H1 (cell line): ENCODE results near the gene GRID2. TPM values are rescaled to one million over a fixed set of nuclear protein-coding genes. Genes with fewer than 3 reads are reported as not detected.

ENCODE experiments used
- CTCF ChIA-PET: fragments of 300-600 bp; sonication (Branson Sonifier 250); formaldehyde crosslinking; loops from one replicate; lab custom pipeline; 2021; ENCODE audit not compliant: partially characterized antibody; lab: Charles Lee
- POLR2A ChIA-PET: fragments of 300-600 bp; sonication (Branson Sonifier 250); formaldehyde crosslinking; loops from one replicate; lab custom pipeline; 2021; ENCODE audit warnings: inconsistent platforms; ENCODE audit not compliant: partially characterized antibody; lab: Charles Lee
- DNase-seq, 2 experiments: peaks; one replicate each; pipeline versions ENCODE4 v3.0.0 to v3.0.0-alpha.2; 2010 to 2022; ENCODE audit warnings: low spot score in 2 of 2, low read depth in 1 of 2, mixed read lengths in 1 of 2
- FAIRE-seq: peaks from 2 replicates; lab custom pipeline; 2011; peaks lifted over from hg19 to GRCh38; lab: Jason Lieb, UNC
- H2AFZ ChIP-seq: 2 replicates; pipeline ENCODE4 v1.8.1; 2012; ENCODE audit warnings: low read length, inconsistent platforms
- H2AK5ac ChIP-seq: 2 replicates; pipeline ENCODE4 v1.6.1; 2013; ENCODE audit warnings: low read depth, low read length
- H2BK120ac ChIP-seq: replicated peaks from 2 replicates; pipeline ENCODE3; 2013; ENCODE audit warnings: low read depth, low read length, inconsistent platforms
- H2BK12ac ChIP-seq: 2 replicates; pipeline ENCODE4 v1.6.1; 2013; ENCODE audit warnings: low read depth, low read length
- H2BK15ac ChIP-seq: 2 replicates; pipeline ENCODE4 v1.6.1; 2013; ENCODE audit warnings: low read length
- H2BK20ac ChIP-seq: 2 replicates; pipeline ENCODE4 v1.6.1; 2013; ENCODE audit warnings: low read length
- H2BK5ac ChIP-seq: 2 replicates; pipeline ENCODE4 v1.6.1; 2013; ENCODE audit warnings: low read depth, low read length
- H3K14ac ChIP-seq: 2 replicates; pipeline ENCODE4 v1.6.1; 2013; ENCODE audit warnings: inconsistent platforms; ENCODE audit not compliant: insufficient read length
- H3K18ac ChIP-seq: 2 replicates; pipeline ENCODE4 v1.6.1; 2013; ENCODE audit warnings: low read length; ENCODE audit errors: extremely low read depth
- H3K23ac ChIP-seq: 2 replicates; pipeline ENCODE4 v1.6.1; 2013; ENCODE audit warnings: inconsistent platforms; ENCODE audit not compliant: insufficient read length
- H3K23me2 ChIP-seq: 2 replicates; pipeline ENCODE4 v1.6.1; 2013; ENCODE audit warnings: low read depth, low read length
- H3K27ac ChIP-seq: 2 replicates; pipeline ENCODE4 v1.6.1; 2011; ENCODE audit warnings: low read depth, low read length, inconsistent platforms
- H3K27me3 ChIP-seq, 4 experiments: replicated peaks in 1 of 4; 1 replicate in 1 of 4; 2 replicates in 3 of 4; pipeline versions ENCODE4 v1.6.1 to v1.8.1; 2011 to 2013; ENCODE audit warnings: low read length in 3 of 4, mild to moderate bottlenecking in 3 of 4, inconsistent platforms in 2 of 4, mixed read lengths in 2 of 4, moderate library complexity in 1 of 4; ENCODE audit not compliant: control insufficient read depth in 3 of 4, insufficient read depth in 3 of 4; ENCODE audit errors: extremely low read depth in 1 of 4
- H3K36me3 ChIP-seq, 4 experiments: 2 replicates each; pipeline versions ENCODE4 v1.6.1 to v1.8.1; 2011 to 2013; ENCODE audit warnings: mild to moderate bottlenecking in 4 of 4, low read length in 3 of 4, moderate library complexity in 2 of 4, control low read depth in 1 of 4, inconsistent platforms in 1 of 4; ENCODE audit not compliant: insufficient read depth in 4 of 4, control insufficient read depth in 2 of 4
- H3K4ac ChIP-seq: replicated peaks from 2 replicates; pipeline ENCODE3; 2013; ENCODE audit warnings: low read length, low read depth, mixed read lengths, inconsistent platforms; ENCODE audit not compliant: insufficient read length
- H3K4me1 ChIP-seq, 4 experiments: replicated peaks in 1 of 4; 1 replicate in 1 of 4; 2 replicates in 3 of 4; pipeline versions ENCODE4 v1.6.1 to v1.8.1; 2011 to 2013; ENCODE audit warnings: low read length in 3 of 4, inconsistent platforms in 2 of 4, mixed read lengths in 1 of 4; ENCODE audit not compliant: insufficient read depth in 4 of 4, control insufficient read depth in 3 of 4
- H3K4me2 ChIP-seq, 2 experiments: 2 replicates each; pipeline versions ENCODE4 v1.6.1 to v1.8.1; 2011 to 2013; ENCODE audit warnings: low read depth in 2 of 2, low read length in 2 of 2, control low read depth in 1 of 2, inconsistent platforms in 1 of 2, mild to moderate bottlenecking in 1 of 2; ENCODE audit not compliant: insufficient read depth in 1 of 2
- H3K4me3 ChIP-seq, 4 experiments: fragments of 200-600, 300-600 bp in 1 of 4; sonication (generic), shearing (Covaris generic), sonication (Bioruptor Twin) in 1 of 4; 2 replicates each; pipeline versions ENCODE4 v1.5.1 to v1.8.1; 2011 to 2016; ENCODE audit warnings: low read length in 4 of 4, low read depth in 3 of 4, control low read depth in 2 of 4, inconsistent platforms in 2 of 4, mild to moderate bottlenecking in 2 of 4, mixed read lengths in 1 of 4, moderate library complexity in 1 of 4; ENCODE audit not compliant: insufficient read depth in 2 of 4; ENCODE audit errors: extremely low read depth in 1 of 4
- H3K56ac ChIP-seq: replicated peaks from 2 replicates; pipeline ENCODE3; 2013; ENCODE audit warnings: low read depth, mild to moderate bottlenecking, mixed read lengths, low read length, inconsistent platforms; ENCODE audit not compliant: insufficient read length
- H3K79me1 ChIP-seq: 2 replicates; pipeline ENCODE4 v1.6.1; 2013; ENCODE audit warnings: low read depth, low read length, control low read depth
- H3K79me2 ChIP-seq, 2 experiments: 2 replicates each; pipeline versions ENCODE4 v1.6.1 to v1.8.1; 2012 to 2013; ENCODE audit warnings: low read length in 2 of 2, mild to moderate bottlenecking in 2 of 2, inconsistent platforms in 1 of 2; ENCODE audit not compliant: insufficient read depth in 2 of 2, control insufficient read depth in 1 of 2
- H3K9ac ChIP-seq, 4 experiments: replicated peaks in 1 of 4; 1 replicate in 1 of 4; 2 replicates in 3 of 4; pipeline versions ENCODE4 v1.6.1 to v1.8.1; 2011 to 2013; ENCODE audit warnings: low read depth in 3 of 4, low read length in 3 of 4, control low read depth in 2 of 4, mild to moderate bottlenecking in 2 of 4, moderate library complexity in 2 of 4, inconsistent platforms in 1 of 4; ENCODE audit errors: extremely low read depth in 1 of 4
- H3K9me3 ChIP-seq, 2 experiments: 2 replicates each; pipeline versions ENCODE4 v1.6.1 to v1.8.1; 2012 to 2013; ENCODE audit warnings: mild to moderate bottlenecking in 2 of 2, moderate library complexity in 2 of 2, control low read depth in 1 of 2, inconsistent platforms in 1 of 2, low read depth in 1 of 2, low read length in 1 of 2, mixed read lengths in 1 of 2; ENCODE audit not compliant: insufficient read depth in 2 of 2
- H4K20me1 ChIP-seq, 2 experiments: replicated peaks in 1 of 2; 2 replicates each; pipeline versions ENCODE3 to v1.8.1; 2011 to 2013; ENCODE audit warnings: inconsistent platforms in 2 of 2, low read length in 2 of 2, mild to moderate bottlenecking in 1 of 2; ENCODE audit not compliant: insufficient read depth in 2 of 2, control insufficient read depth in 1 of 2
- H4K5ac ChIP-seq: 2 replicates; pipeline ENCODE4 v1.6.1; 2013; ENCODE audit warnings: low read length, low read depth, mixed read lengths, inconsistent platforms; ENCODE audit not compliant: insufficient read length
- H4K8ac ChIP-seq: 2 replicates; pipeline ENCODE4 v1.8.0; 2013; ENCODE audit warnings: mild to moderate bottlenecking, moderate library complexity, low read length, inconsistent platforms; ENCODE audit not compliant: insufficient read depth; ENCODE audit errors: extremely low read depth
- H4K91ac ChIP-seq: replicated peaks from 2 replicates; pipeline ENCODE3; 2013; ENCODE audit warnings: low read length, mixed read lengths, inconsistent platforms; ENCODE audit not compliant: insufficient read length
- CBX5 ChIP-seq: fragments of 300-800, 300-1000 bp; sonication (generic); IDR thresholded peaks from 2 replicates; pipeline ENCODE4 v1.7.1; 2016; ENCODE audit warnings: antibody characterized with exemption, low read length, low read depth
- CHD1 ChIP-seq: IDR thresholded peaks from 2 replicates; pipeline ENCODE4 v1.6.1; 2012; ENCODE audit warnings: low read depth, low read length, improper control_type of control experiment
- FOSL1 ChIP-seq: IDR thresholded peaks from 2 replicates; pipeline ENCODE4 v1.6.1; 2011; ENCODE audit warnings: mild to moderate bottlenecking, low read depth, low read length, moderate library complexity; ENCODE audit not compliant: insufficient read depth
- MAFK ChIP-seq: IDR thresholded peaks from 2 replicates; pipeline ENCODE4 v1.6.1; 2012; ENCODE audit warnings: low read depth, mild to moderate bottlenecking, improper control_type of control experiment, low read length
- NRF1 ChIP-seq: IDR thresholded peaks from 2 replicates; pipeline ENCODE4 v1.6.1; 2011; ENCODE audit warnings: mild to moderate bottlenecking, low read depth, low read length, improper control_type of control experiment
- PHF8 ChIP-seq: fragments of 200-600 bp; sonication (generic); conservative IDR thresholded peaks from 2 replicates; pipeline ENCODE4 v1.7.1; 2012; ENCODE audit warnings: low read depth, mild to moderate bottlenecking, inconsistent platforms, low read length, moderate library complexity
- POU5F1 ChIP-seq: IDR thresholded peaks from 2 replicates; pipeline ENCODE4 v1.6.1; 2011; ENCODE audit warnings: low read depth, mild to moderate bottlenecking, low read length, moderate library complexity
- RBBP5 ChIP-seq: IDR thresholded peaks from 2 replicates; pipeline ENCODE4 v1.7.1; 2012; ENCODE audit warnings: low read depth, mild to moderate bottlenecking, inconsistent platforms, low read length, moderate library complexity, borderline replicate concordance
- SIN3A ChIP-seq, 2 experiments: IDR thresholded peaks in 1 of 2; conservative IDR thresholded peaks in 1 of 2; 2 replicates each; pipeline ENCODE4 v1.6.1; 2011 to 2012; ENCODE audit warnings: low read length in 2 of 2, improper control_type of control experiment in 1 of 2, low read depth in 1 of 2, mild to moderate bottlenecking in 1 of 2
- TEAD4 ChIP-seq: IDR thresholded peaks from 2 replicates; pipeline ENCODE4 v1.6.1; 2012; ENCODE audit warnings: low read depth, low read length, inconsistent platforms, mixed read lengths
- polyA plus RNA-seq, 7 experiments: library from polyadenylated mRNA; depleted of rRNA in 3 of 7; stranded (reverse) in 5 of 7; unstranded in 2 of 7; fragments of >200 nt in 5 of 7; fragments of 200-250 nt in 2 of 7; gene quantifications; 1 replicate in 5 of 7; 2 replicates in 1 of 7; 4 replicates in 1 of 7; pipeline versions ENCODE4 v1.2.1 to v1.2.3, GENCODE V29; 2011 to 2013; ENCODE audit warnings: missing spikeins in 2 of 7, mixed read lengths in 2 of 7
- total RNA-seq: library from RNA; stranded (reverse); fragmentation: NEBNext Ultra II Directional; extraction: Animal tissue kit (Norgen Biotek cat#: 25700); gene quantifications from 2 replicates; pipeline ENCODE4 v1.2.1, GENCODE V29; 2021
- TF ChIP-seq, protein P1 (sequence below): IDR thresholded peaks from 2 replicates; pipeline ENCODE4 v1.6.1; 2011; ENCODE audit warnings: low read depth, mild to moderate bottlenecking, low read length; ENCODE audit not compliant: insufficient read depth

Gene GRID2
- total and polyA plus RNA-seq, 2 of the 8 experiments (the other 6 are each of a cell fraction or from before 2014, with no cell fraction given), result 31.1 to 81.9 TPM

DNA sequence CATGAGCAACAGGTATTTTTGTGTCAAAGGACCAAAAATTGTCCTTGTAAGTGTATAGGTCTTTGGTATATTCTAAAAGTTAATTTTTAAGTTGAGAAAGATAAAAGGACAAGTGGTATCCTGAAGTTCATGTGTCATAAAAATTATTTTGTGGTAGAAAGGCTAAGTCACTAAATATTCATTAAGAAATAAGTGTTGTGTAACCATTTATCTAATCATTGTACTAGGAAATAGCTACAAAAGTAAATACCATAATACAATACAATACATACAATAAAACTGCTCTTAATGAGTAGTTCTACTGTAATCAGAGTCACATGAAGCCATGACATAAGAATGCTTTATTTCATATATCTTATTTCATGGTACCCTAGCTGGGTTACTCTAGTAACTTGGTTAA is 1442.3 kb downstream of the GRID2 start:
- Histone ChIP-seq H4K20me1 (no peaks in the 10 kb centered on the region), H3K14ac (no peak overlapping the region), H3K23ac (no peak overlapping the region), H3K18ac (no peak overlapping the region), H3K4me2 (no peak overlapping the region), H2BK15ac (no peak overlapping the region), H3K4ac (no peak overlapping the region), H2AK5ac (no peak overlapping the region), H2AFZ (no peak overlapping the region), H4K91ac (no peak overlapping the region), H3K79me2 (no peaks in the 10 kb centered on the region), H4K5ac (no peak overlapping the region), H4K8ac (no peak overlapping the region), H3K27me3 (no peaks in the 10 kb centered on the region), H3K36me3 (no peaks in the 10 kb centered on the region), H3K56ac (no peak overlapping the region), H3K9me3 (no peaks in the 10 kb centered on the region), H3K4me1 (peaks cover 2 to 8% (median 3%) of the 10 kb centered on the region in 4 experiments; a peak in 4 of 7 replicates), H3K4me3 (no peak overlapping the region), H3K79me1 (no peaks in the 10 kb centered on the region), H2BK20ac (no peak overlapping the region), H2BK5ac (no peak overlapping the region), H2BK120ac (no peak overlapping the region), H3K27ac (no peak overlapping the region), H3K23me2 (no peaks in the 10 kb centered on the region), H3K9ac (no peak overlapping the region), H2BK12ac (no peak overlapping the region)
- ChIA-PET POLR2A (no interaction called here), CTCF (interaction anchor here (1.2 to 1.4 kb wide), 3 partner anchors 17 to 46 kb away, joined by 3 to 4 read pairs (median 4); no protein-coding TSS in a partner anchor)
- DNase-seq, result no peak
- no peak for FAIRE-seq
- TF ChIP-seq CBX5, result no peak
- TF ChIP-seq, protein P1, sequence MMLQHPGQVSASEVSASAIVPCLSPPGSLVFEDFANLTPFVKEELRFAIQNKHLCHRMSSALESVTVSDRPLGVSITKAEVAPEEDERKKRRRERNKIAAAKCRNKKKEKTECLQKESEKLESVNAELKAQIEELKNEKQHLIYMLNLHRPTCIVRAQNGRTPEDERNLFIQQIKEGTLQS, result no peak
- no peak for TF ChIP-seq POU5F1
- no peak for TF ChIP-seq CHD1
- no peak for TF ChIP-seq NRF1
- no peak for TF ChIP-seq FOSL1
- TF ChIP-seq PHF8, result no peak
- no peak for TF ChIP-seq SIN3A (conservative IDR thresholded peaks at IDR 0.05 in 1 of 2, IDR thresholded peaks at IDR 0.05 in 1 of 2; ENCODE audit: low read depth in 1 of 2, low read length in 2 of 2)
- no peak for TF ChIP-seq RBBP5
- TF ChIP-seq TEAD4, result no peak
- TF ChIP-seq MAFK, result no peak
